Mesothelial cell of epicardium (in vitro differentiated cells): ENCODE results near the gene FAM217A. TPM values are rescaled to one million over a fixed set of nuclear protein-coding genes. Genes with fewer than 3 reads are reported as not detected.
"Not testable (repeated sequence)": the region's sequence is repeated elsewhere in the genome, so short reads cannot be mapped to it uniquely, and the experiment has no call there.

ENCODE experiments used
- DNase-seq, 2 experiments: peaks; one replicate each; pipeline ENCODE4 v3.0.0; 2021; ENCODE audit warnings: low spot score in 2 of 2; ENCODE audit not compliant: unreplicated experiment in 2 of 2
- H3K27ac Mint-ChIP-seq: 2 replicates; pipeline ENCODE4 v1.8.0; 2021; ENCODE audit warnings: mixed read lengths
- H3K27me3 Mint-ChIP-seq: 2 replicates; pipeline ENCODE4 v1.8.0; 2021; ENCODE audit warnings: low read depth, mixed read lengths
- H3K36me3 Mint-ChIP-seq: 2 replicates; pipeline ENCODE4 v1.8.0; 2021; ENCODE audit warnings: mixed read lengths
- H3K4me1 Mint-ChIP-seq: 2 replicates; pipeline ENCODE4 v1.8.0; 2021; ENCODE audit warnings: mixed read lengths
- H3K4me3 Mint-ChIP-seq: 2 replicates; pipeline ENCODE4 v1.8.0; 2021; ENCODE audit warnings: mild to moderate bottlenecking, moderate library complexity, mixed read lengths
- H3K9me3 Mint-ChIP-seq: 2 replicates; pipeline ENCODE4 v1.8.0; 2021; ENCODE audit warnings: mixed read lengths
- total RNA-seq: library from RNA; stranded (reverse); gene quantifications from 3 replicates; pipeline ENCODE4 v1.2.1, GENCODE V29; 2021
- TF ChIP-seq, protein P1 (sequence below): fragments of 200-600 bp; sonication (generic); IDR thresholded peaks from one replicate; pipeline ENCODE4 v1.5.0; 2021; ENCODE audit warnings: antibody characterized with exemption; ENCODE audit not compliant: unreplicated experiment

The FAM217A gene
- total RNA-seq, 1 donor from 2014 or later, result not detected

DNA sequence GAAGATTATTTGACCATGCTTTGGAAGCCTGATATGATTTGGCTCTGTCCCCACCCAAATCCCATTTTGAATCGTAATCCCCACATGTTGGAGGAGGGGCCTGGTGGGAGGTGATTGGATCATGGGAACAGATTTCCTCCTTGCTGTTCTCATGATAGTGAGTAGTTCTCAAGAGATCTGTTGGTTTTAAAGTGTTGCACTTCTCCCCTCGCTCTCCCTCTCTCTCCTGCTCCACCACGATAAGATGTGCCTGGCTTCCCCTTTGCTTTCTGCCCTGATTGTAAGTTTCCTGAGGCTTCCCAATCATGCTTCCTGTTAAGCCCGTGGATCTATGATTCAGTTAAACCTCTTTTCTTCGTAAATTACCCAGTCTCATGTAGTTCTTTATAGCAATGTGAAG, 21.7 kb upstream of the FAM217A start:
- no peaks in the 10 kb centered on the region for H3K27me3 Mint-ChIP-seq
- no peak overlapping the region for H3K4me3 Mint-ChIP-seq
- no peak overlapping the region for H3K27ac Mint-ChIP-seq
- H3K4me1 Mint-ChIP-seq, result peaks cover 7% of the 10 kb centered on the region
- no peaks in the 10 kb centered on the region for H3K36me3 Mint-ChIP-seq
- TF ChIP-seq, protein P1, sequence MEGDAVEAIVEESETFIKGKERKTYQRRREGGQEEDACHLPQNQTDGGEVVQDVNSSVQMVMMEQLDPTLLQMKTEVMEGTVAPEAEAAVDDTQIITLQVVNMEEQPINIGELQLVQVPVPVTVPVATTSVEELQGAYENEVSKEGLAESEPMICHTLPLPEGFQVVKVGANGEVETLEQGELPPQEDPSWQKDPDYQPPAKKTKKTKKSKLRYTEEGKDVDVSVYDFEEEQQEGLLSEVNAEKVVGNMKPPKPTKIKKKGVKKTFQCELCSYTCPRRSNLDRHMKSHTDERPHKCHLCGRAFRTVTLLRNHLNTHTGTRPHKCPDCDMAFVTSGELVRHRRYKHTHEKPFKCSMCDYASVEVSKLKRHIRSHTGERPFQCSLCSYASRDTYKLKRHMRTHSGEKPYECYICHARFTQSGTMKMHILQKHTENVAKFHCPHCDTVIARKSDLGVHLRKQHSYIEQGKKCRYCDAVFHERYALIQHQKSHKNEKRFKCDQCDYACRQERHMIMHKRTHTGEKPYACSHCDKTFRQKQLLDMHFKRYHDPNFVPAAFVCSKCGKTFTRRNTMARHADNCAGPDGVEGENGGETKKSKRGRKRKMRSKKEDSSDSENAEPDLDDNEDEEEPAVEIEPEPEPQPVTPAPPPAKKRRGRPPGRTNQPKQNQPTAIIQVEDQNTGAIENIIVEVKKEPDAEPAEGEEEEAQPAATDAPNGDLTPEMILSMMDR, result no peak
- no peaks in the 10 kb centered on the region for H3K9me3 Mint-ChIP-seq
- DNase-seq, result no peak

DNA sequence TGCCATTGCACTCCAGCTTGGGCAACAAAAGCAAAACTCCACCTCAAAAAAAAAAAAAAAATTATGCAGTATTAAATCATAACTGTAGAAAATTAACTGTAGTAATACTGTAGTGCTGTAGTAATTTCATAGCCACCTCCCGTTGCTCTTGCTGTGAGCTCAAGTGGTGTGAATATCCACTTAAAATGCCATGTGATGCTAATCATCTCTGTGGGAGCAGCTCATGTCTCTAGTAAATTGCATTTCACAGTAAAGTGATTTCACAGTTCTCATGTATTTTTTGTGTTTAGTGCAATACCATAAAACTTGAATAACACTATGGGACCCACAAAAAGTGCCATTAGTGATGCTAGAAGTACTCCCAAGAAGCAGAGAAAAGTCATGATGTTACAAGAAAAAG, 14.4 kb upstream of the FAM217A start:
- Mint-ChIP-seq H3K4me1 (no peaks in the 10 kb centered on the region), H3K4me3 (no peak overlapping the region), H3K27ac (no peak overlapping the region), H3K27me3 (no peaks in the 10 kb centered on the region), H3K36me3 (no peaks in the 10 kb centered on the region), H3K9me3 (no peaks in the 10 kb centered on the region)
- TF ChIP-seq, protein P1, result no peak
- DNase-seq, result no peak

- Mint-ChIP-seq H3K36me3 (no peaks in the 10 kb centered on the region), H3K4me1 (no peaks in the 10 kb centered on the region), H3K27me3 (no peaks in the 10 kb centered on the region), H3K9me3 (no peaks in the 10 kb centered on the region), H3K4me3 (no peak overlapping the region), H3K27ac (no peak overlapping the region)
- no peak for DNase-seq
- TF ChIP-seq, protein P1, result no peak
These were observed 13.0 kb upstream of the FAM217A start for GRCh38 chr6:4091941-4092340.

DNA sequence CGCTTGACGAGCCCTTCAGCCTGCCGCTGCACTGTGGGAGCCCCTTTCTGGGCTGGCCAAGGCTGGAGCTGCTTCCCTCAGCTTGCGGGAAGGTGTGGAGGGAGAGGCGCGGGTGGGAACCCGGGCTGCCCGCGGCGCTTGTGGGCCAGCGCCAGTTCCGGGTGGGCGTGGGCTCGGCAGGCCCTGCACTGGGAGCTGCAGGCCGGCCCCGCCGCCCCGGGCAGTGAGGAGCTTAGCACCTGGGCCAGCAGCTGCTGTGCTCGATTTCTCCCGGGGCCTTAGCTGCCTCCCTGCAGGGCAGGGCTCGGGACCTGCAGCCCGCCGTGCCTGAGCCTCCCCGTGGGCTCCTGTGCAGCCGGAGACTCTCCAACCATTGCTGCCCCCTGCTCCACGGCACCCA, 11.1 kb upstream of the FAM217A start:
- not testable (repeated sequence) for DNase-seq, H3K27me3 Mint-ChIP-seq, H3K36me3 Mint-ChIP-seq, H3K9me3 Mint-ChIP-seq, H3K27ac Mint-ChIP-seq, H3K4me1 Mint-ChIP-seq, H3K4me3 Mint-ChIP-seq

GRCh38 chr6:4088704-4089103, 9.8 kb upstream of the FAM217A start:
- Mint-ChIP-seq H3K36me3 (no peaks in the 10 kb centered on the region), H3K4me3 (no peak overlapping the region), H3K27me3 (no peaks in the 10 kb centered on the region), H3K27ac (no peak overlapping the region), H3K4me1 (no peaks in the 10 kb centered on the region), H3K9me3 (no peaks in the 10 kb centered on the region)
- TF ChIP-seq, protein P1, result no peak
- no peak for DNase-seq

DNA sequence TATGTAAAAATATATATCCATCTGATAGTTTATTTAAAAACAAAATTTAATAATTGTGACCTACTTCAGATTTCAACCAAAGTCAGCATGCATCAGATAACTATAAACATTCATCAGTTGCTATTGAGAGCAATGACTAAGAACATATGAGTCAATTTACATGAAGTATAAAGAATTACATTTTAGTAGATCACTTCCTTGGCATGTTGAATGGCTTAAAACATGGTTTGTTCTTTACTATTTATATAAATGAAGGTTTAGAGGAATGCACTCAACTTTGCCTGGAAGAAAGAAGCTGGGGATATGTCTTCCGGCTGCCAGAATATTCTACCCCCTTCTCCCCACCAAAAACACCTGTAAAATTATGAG, 6.4 kb upstream of the FAM217A start:
- Mint-ChIP-seq H3K4me3 (no peak overlapping the region), H3K36me3 (no peaks in the 10 kb centered on the region), H3K9me3 (no peaks in the 10 kb centered on the region), H3K27ac (no peak overlapping the region), H3K4me1 (no peaks in the 10 kb centered on the region), H3K27me3 (no peaks in the 10 kb centered on the region)
- DNase-seq, result no peak
- TF ChIP-seq, protein P1, result no peak
